Kidney (tissue), 14 donors: Measurements from ENCODE around the gene RARG. TPM values are rescaled to one million over a fixed set of nuclear protein-coding genes. Genes with fewer than 3 reads are reported as not detected.

ENCODE experiments used
- DNase-seq, 5 donors: peaks; one replicate each; pipeline ENCODE4 v3.0.0-alpha.2; 2013 to 2020
- FAIRE-seq: peaks from 2 replicates; lab custom pipeline; 2012; peaks lifted over from hg19 to GRCh38; lab: Jason Lieb, UNC
- H3K27ac ChIP-seq, 2 donors: one replicate each; pipeline ENCODE4 v1.7.0; 2013; ENCODE audit warnings: low read depth in 2 of 2, low read length in 2 of 2, inconsistent platforms in 1 of 2
- H3K27me3 ChIP-seq: one replicate; pipeline ENCODE4 v1.7.1; 2013; ENCODE audit warnings: low read length, inconsistent platforms; ENCODE audit not compliant: control insufficient read depth, insufficient read depth
- H3K36me3 ChIP-seq, 3 donors: one replicate each; pipeline versions ENCODE4 v1.7.0 to v1.7.1; 2013; ENCODE audit warnings: low read length in 3 of 3, control low read depth in 1 of 3, inconsistent platforms in 1 of 3; ENCODE audit not compliant: insufficient read depth in 3 of 3, control insufficient read depth in 2 of 3
- H3K4me1 ChIP-seq, 3 donors: one replicate each; pipeline versions ENCODE4 v1.7.0 to v1.7.1; 2013; ENCODE audit warnings: low read length in 3 of 3, inconsistent platforms in 1 of 3, low read depth in 1 of 3; ENCODE audit not compliant: control insufficient read depth in 2 of 3, insufficient read depth in 2 of 3
- H3K4me3 ChIP-seq, 3 donors: one replicate each; pipeline versions ENCODE4 v1.7.0 to v1.8.1; 2013; ENCODE audit warnings: low read length in 3 of 3, control low read depth in 1 of 3, inconsistent platforms in 1 of 3
- H3K9ac ChIP-seq, 3 donors: one replicate each; pipeline versions ENCODE4 v1.7.0 to v1.7.1; 2013; ENCODE audit warnings: low read length in 3 of 3, control low read depth in 1 of 3, inconsistent platforms in 1 of 3
- H3K9me3 ChIP-seq, 3 donors: one replicate each; pipeline versions ENCODE4 v1.7.0 to v1.7.1; 2013; ENCODE audit warnings: low read length in 3 of 3, control low read depth in 1 of 3, inconsistent platforms in 1 of 3; ENCODE audit not compliant: control insufficient read depth in 2 of 3, insufficient read depth in 1 of 3
- CTCF ChIP-seq: IDR thresholded peaks from 3 replicates; pipeline ENCODE4 v1.5.1; 2012; ENCODE audit warnings: mild to moderate bottlenecking, moderate library complexity, borderline replicate concordance; ENCODE audit not compliant: insufficient read depth; ENCODE audit errors: extremely low read depth
- intact Hi-C: fragments of 100-400 bp; cut with DNase I; formaldehyde crosslinking; loops from one replicate; pipeline ENCODE4 v1.11.1; 2022
- polyA plus RNA-seq: library from polyadenylated mRNA; stranded (reverse); fragments of 350-450 nt; fragmentation: Illumina TruSeq; extraction: RNeasy Lipid Tissue Mini Kit (QIAGEN cat#74804); gene quantifications from one replicate; pipeline ENCODE4 v1.2.3, GENCODE V29; 2014; ENCODE audit warnings: low read depth, low replicate concordance; ENCODE audit not compliant: insufficient read depth
- total RNA-seq: library from RNA; stranded (reverse); fragmentation: NEBNext Ultra II Directional; extraction: Animal tissue kit (Norgen Biotek cat#: 25700); gene quantifications from one replicate; pipeline ENCODE4 v1.2.1, GENCODE V29; 2021
- donor health status: control.
- donor health status: control.
- donor health status: control.
- donor health status: control.
- donor health status: control.
- donor health status: DM: yes; HTN: yes; CAD: no.
- donor health status: Normal renal cell carcinoma (clear cell type).

RARG gene
- total and polyA plus RNA-seq, 2 donors from 2014 or later: 13.2 to 34.1 TPM

DNA sequence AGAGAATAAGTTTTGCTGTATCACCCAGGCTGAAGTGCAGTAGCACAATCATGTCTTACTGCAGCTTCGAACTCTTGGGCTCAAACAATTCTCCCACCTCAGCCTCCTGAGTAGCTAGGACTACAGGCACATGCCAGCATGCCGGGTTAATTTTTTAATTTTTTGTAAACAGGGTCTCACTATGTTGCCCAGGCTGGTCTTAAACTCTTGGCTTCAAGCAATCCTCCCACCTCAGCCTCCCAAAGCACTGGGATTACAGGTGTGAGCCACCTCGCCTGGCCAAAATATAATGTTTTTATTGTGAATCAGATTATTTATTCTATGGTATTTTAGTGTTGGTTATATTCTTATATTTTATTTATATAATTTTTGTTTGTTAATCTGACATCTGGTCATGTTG, 55.3 kb downstream of the RARG start:
- Histone ChIP-seq H3K4me1 (peaks cover under 1 to 16% (median 8%) of the 10 kb centered on the region in 3 donors), H3K4me3 (no peak overlapping the region), H3K9ac (no peak overlapping the region), H3K9me3 (no peaks in the 10 kb centered on the region), H3K27me3 (no peaks in the 10 kb centered on the region), H3K27ac (no peak overlapping the region), H3K36me3 (peaks cover 0 to 7% (median 0%) of the 10 kb centered on the region in 3 donors)
- FAIRE-seq (no peak), DNase-seq (no peak)
- TF ChIP-seq CTCF: no peak
- intact Hi-C loops: no loop called here

- Histone ChIP-seq H3K36me3 (peaks cover 0 to 6% (median 2%) of the 10 kb centered on the region in 3 donors), H3K4me3 (no peak overlapping the region), H3K9ac (no peak overlapping the region), H3K27me3 (no peaks in the 10 kb centered on the region), H3K9me3 (no peaks in the 10 kb centered on the region), H3K27ac (peak overlapping the region in 1 of 2 donors; percentile 65), H3K4me1 (peaks cover 0 to 10% (median 4%) of the 10 kb centered on the region in 3 donors)
- intact Hi-C loops: no loop called here
- DNase-seq (no peak), FAIRE-seq (no peak)
- TF ChIP-seq CTCF: peak; percentile 39
Measured at GRCh38 chr12:53174881-53175491, 57.0 kb downstream of the RARG start.

GRCh38 chr12:53173085-53173715, 58.8 kb downstream of the RARG start:
- intact Hi-C loops: no loop called here
- no peak for FAIRE-seq

More at GRCh38 chr12:53173085-53173715, 58.8 kb downstream of the RARG start:
- Histone ChIP-seq H3K4me3 (no peak overlapping the region), H3K9me3 (no peaks in the 10 kb centered on the region), H3K27ac (no peak overlapping the region), H3K27me3 (no peaks in the 10 kb centered on the region), H3K4me1 (peaks cover 0 to 10% (median 0%) of the 10 kb centered on the region in 3 donors), H3K9ac (no peak overlapping the region), H3K36me3 (peaks cover 0 to 6% (median 2%) of the 10 kb centered on the region in 3 donors)
- DNase-seq: no peak
- no peak for TF ChIP-seq CTCF
